ENCODE data around the gene CTNNB1. TPM values are rescaled to one million over a fixed set of nuclear protein-coding genes. Genes with fewer than 3 reads are reported as not detected.

The CTNNB1 gene
- total and polyA plus RNA-seq, 2 of the 13 experiments (the other 11 are each of a cell fraction or from before 2014, with no cell fraction given), result 398 to 489 TPM

GRCh38 chr3:41198950-41199865, at the start of gene CTNNB1 (continued):
- TF ChIP-seq, protein P1, sequence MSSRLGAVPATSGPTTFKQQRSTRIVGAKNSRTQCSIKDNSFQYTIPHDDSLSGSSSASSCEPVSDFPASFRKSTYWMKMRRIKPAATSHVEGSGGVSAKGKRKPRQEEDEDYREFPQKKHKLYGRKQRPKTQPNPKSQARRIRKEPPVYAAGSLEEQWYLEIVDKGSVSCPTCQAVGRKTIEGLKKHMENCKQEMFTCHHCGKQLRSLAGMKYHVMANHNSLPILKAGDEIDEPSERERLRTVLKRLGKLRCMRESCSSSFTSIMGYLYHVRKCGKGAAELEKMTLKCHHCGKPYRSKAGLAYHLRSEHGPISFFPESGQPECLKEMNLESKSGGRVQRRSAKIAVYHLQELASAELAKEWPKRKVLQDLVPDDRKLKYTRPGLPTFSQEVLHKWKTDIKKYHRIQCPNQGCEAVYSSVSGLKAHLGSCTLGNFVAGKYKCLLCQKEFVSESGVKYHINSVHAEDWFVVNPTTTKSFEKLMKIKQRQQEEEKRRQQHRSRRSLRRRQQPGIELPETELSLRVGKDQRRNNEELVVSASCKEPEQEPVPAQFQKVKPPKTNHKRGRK (CRISPR knock-in tag; IDR thresholded peaks at IDR 0.05), result no peak
- TF ChIP-seq MATR3 (CRISPR knock-in tag; IDR thresholded peaks at IDR 0.05) (no peak), SNAPC4 (CRISPR knock-in tag; IDR thresholded peaks at IDR 0.05) (no peak), SETDB1 (CRISPR knock-in tag; IDR thresholded peaks at IDR 0.05; ENCODE audit: borderline replicate concordance) (0 out of 2 replicates have a peak, but pooled peaks have one; percentile 39), ZNF367 (CRISPR knock-in tag; IDR thresholded peaks at IDR 0.05; ENCODE audit: borderline replicate concordance) (peak; percentile 34; the same call in 1 of the 2 replicates), RFX5 (IDR thresholded peaks at IDR 0.05; ENCODE audit: low read depth, low read length) (no peak), ZNF546 (CRISPR knock-in tag; conservative IDR thresholded peaks at IDR 0.05) (peak; percentile 61), ZNF253 (CRISPR knock-in tag; IDR thresholded peaks at IDR 0.05; ENCODE audit: borderline replicate concordance) (peak; percentile 82; the same call in 1 of the 2 replicates), ZEB1 (IDR thresholded peaks at IDR 0.05; ENCODE audit: insufficient replicate concordance, low read depth) (peak; percentile 59), ZNF790 (CRISPR knock-in tag; IDR thresholded peaks at IDR 0.05; ENCODE audit: borderline replicate concordance) (peak; percentile 59; the same call in 1 of the 2 replicates), IRX3 (CRISPR knock-in tag; IDR thresholded peaks at IDR 0.05; ENCODE audit: borderline replicate concordance, low read depth) (peak; percentile 64; the same call in 1 of the 2 replicates), ZNF639 (CRISPR knock-in tag; conservative IDR thresholded peaks at IDR 0.05) (peak; percentile 94), ZFP36L1 (CRISPR knock-in tag; IDR thresholded peaks at IDR 0.05) (peak; percentile 59; the same call in 1 of the 2 replicates), SRF (IDR thresholded peaks at IDR 0.05; ENCODE audit: low read depth, low read length) (0 out of 2 replicates have a peak, but pooled peaks have one; percentile 59)
- TF ChIP-seq, protein P2, sequence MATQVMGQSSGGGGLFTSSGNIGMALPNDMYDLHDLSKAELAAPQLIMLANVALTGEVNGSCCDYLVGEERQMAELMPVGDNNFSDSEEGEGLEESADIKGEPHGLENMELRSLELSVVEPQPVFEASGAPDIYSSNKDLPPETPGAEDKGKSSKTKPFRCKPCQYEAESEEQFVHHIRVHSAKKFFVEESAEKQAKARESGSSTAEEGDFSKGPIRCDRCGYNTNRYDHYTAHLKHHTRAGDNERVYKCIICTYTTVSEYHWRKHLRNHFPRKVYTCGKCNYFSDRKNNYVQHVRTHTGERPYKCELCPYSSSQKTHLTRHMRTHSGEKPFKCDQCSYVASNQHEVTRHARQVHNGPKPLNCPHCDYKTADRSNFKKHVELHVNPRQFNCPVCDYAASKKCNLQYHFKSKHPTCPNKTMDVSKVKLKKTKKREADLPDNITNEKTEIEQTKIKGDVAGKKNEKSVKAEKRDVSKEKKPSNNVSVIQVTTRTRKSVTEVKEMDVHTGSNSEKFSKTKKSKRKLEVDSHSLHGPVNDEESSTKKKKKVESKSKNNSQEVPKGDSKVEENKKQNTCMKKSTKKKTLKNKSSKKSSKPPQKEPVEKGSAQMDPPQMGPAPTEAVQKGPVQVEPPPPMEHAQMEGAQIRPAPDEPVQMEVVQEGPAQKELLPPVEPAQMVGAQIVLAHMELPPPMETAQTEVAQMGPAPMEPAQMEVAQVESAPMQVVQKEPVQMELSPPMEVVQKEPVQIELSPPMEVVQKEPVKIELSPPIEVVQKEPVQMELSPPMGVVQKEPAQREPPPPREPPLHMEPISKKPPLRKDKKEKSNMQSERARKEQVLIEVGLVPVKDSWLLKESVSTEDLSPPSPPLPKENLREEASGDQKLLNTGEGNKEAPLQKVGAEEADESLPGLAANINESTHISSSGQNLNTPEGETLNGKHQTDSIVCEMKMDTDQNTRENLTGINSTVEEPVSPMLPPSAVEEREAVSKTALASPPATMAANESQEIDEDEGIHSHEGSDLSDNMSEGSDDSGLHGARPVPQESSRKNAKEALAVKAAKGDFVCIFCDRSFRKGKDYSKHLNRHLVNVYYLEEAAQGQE (IDR thresholded peaks at IDR 0.05; ENCODE audit: borderline replicate concordance in 1 of 2, low read depth in 1 of 2, low read length in 2 of 2), result peak in 1 of 2 experiments; percentile 84; a peak in 2 of 4 replicates

Data from HepG2 (cell line).